ENCODE measurements around the gene ZSCAN9. TPM values are rescaled to one million over a fixed set of nuclear protein-coding genes. Genes with fewer than 3 reads are reported as not detected.
A peak's percentile ranks its signal among the peaks of the same experiment; 100 is the strongest.

Gene ZSCAN9
- total RNA-seq, 4 donors from 2014 or later, result 3.7 to 6.5 (median 4.3) TPM

DNA sequence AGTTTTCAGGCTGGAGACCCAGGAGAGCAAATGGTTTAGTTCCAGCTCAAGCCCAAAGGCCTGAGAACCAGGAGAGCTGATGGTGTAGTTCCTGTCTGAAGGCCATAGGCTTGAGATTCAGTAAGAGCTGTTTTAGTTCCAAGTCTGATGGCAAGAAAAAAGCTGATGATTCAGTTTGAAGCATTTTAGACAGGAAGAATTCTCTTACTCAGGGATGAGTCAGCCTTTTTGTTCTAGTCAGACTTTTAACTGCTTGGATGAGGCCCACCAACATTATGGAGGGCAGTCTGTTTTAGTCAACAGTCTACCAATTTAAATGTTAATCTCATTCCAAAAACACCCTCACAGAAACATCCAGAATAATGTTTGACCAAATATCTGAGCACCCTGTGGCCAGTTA lies 44.4 kb downstream of the ZSCAN9 start:
- in situ Hi-C loops (cut with MboI; ENCODE audit: low sequenced_read_pairs in 4 of 4), result loop anchor here in 3 of 4 donors (10.0 to 25.0 kb wide), 3 partner anchors 85 to 135 kb away; partner anchors contain the start of gene ZKSCAN8 (in 1 of the 3)
- no peak overlapping the region for H3K27ac ChIP-seq

DNA sequence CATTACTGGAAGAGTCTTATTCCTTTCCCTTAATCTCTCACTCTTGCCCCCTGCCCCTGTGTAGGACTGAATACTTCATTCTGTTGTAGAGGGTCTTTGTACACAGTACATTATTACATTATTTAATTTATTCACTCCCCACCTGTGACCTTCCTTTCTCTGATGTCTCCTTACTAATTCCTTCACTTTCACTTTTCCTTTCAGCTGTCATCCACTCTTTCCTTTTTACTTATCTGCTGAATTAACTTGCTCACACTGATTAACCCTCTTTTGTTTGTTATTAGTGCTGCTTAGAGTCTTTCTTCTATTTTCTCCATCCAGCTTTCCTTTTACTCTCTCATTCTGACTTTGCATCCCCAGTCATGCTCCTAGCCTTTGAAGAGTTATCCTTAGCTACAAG lies 49.8 kb downstream of the ZSCAN9 start:
- Histone ChIP-seq H3K9me3 (no peaks in the 10 kb centered on the region), H3K4me1 (peaks cover 0 to under 1% of the 10 kb centered on the region in 2 donors), H3K4me3 (no peak overlapping the region), H3K27me3 (no peaks in the 10 kb centered on the region), H3K36me3 (peaks cover 2 to 63% of the 10 kb centered on the region in 2 donors), H3K27ac (no peak overlapping the region)
- intact Hi-C loops (cut with DNase I; ENCODE audit: low total_unique reads) (no loop called here), in situ Hi-C loops (cut with MboI; ENCODE audit: low sequenced_read_pairs in 4 of 4) (loop anchor here in 1 of 4 donors (25.0 kb wide), 1 partner anchor 138 kb away; the partner anchor contains the start of gene ZKSCAN8)
- ATAC-seq (no peak), DNase-seq (no peak)
- TF ChIP-seq POLR2A (IDR thresholded peaks at IDR 0.05), result no peak
- TF ChIP-seq, protein P1, sequence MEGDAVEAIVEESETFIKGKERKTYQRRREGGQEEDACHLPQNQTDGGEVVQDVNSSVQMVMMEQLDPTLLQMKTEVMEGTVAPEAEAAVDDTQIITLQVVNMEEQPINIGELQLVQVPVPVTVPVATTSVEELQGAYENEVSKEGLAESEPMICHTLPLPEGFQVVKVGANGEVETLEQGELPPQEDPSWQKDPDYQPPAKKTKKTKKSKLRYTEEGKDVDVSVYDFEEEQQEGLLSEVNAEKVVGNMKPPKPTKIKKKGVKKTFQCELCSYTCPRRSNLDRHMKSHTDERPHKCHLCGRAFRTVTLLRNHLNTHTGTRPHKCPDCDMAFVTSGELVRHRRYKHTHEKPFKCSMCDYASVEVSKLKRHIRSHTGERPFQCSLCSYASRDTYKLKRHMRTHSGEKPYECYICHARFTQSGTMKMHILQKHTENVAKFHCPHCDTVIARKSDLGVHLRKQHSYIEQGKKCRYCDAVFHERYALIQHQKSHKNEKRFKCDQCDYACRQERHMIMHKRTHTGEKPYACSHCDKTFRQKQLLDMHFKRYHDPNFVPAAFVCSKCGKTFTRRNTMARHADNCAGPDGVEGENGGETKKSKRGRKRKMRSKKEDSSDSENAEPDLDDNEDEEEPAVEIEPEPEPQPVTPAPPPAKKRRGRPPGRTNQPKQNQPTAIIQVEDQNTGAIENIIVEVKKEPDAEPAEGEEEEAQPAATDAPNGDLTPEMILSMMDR (IDR thresholded peaks at IDR 0.05 in 4 of 5, conservative IDR thresholded peaks at IDR 0.05 in 1 of 5), result no peak

More for the DNA sequence above, 44.4 kb downstream of the ZSCAN9 start:
- Histone ChIP-seq H3K27me3 (no peaks in the 10 kb centered on the region), H3K36me3 (peaks cover 2 to 30% of the 10 kb centered on the region in 2 donors), H3K4me3 (no peak overlapping the region), H3K4me1 (peaks cover 15 to 27% of the 10 kb centered on the region in 2 donors), H3K9me3 (no peaks in the 10 kb centered on the region)
- TF ChIP-seq, protein P1 (IDR thresholded peaks at IDR 0.05 in 4 of 5, conservative IDR thresholded peaks at IDR 0.05 in 1 of 5), result no peak
- TF ChIP-seq POLR2A (IDR thresholded peaks at IDR 0.05), result no peak
- no peak for DNase-seq
- intact Hi-C loops (cut with DNase I; ENCODE audit: low total_unique reads), result loop anchor here (5.0 kb wide), 3 partner anchors 68 to 792 kb away; partner anchors contain the start of genes ZKSCAN8 and ZSCAN31
- ATAC-seq, result no peak

DNA sequence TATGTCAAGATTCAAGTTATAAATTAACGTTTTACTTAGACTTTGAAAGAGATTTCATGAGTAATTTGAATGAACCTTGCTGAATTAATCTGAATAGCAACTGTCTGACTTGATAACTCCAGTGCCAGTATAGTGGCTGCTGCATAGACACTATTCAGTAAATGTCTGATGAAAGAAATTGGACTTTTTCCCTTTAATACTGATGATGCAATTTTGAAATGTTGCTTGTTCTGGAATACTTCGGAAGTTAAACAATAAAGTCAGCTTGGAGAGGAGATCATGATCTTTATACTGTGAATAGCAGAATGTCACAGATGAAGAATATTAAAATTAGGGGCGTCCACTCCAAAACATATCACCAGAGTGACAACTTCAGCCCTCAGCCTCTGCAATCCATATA lies 52.7 kb downstream of the ZSCAN9 start:
- ATAC-seq (no peak), DNase-seq (no peak)
- no peak overlapping the region for H3K4me3 ChIP-seq
- no peak overlapping the region for H3K27ac ChIP-seq
- no peaks in the 10 kb centered on the region for H3K9me3 ChIP-seq
- H3K4me1 ChIP-seq, result peaks cover 9 to 12% of the 10 kb centered on the region in 2 donors
- H3K27me3 ChIP-seq, result no peaks in the 10 kb centered on the region
- in situ Hi-C loops (cut with MboI; ENCODE audit: low sequenced_read_pairs in 4 of 4), result no loop called here
- peaks cover 2 to 51% of the 10 kb centered on the region in 2 donors for H3K36me3 ChIP-seq
- TF ChIP-seq, protein P1 (IDR thresholded peaks at IDR 0.05 in 4 of 5, conservative IDR thresholded peaks at IDR 0.05 in 1 of 5), result no peak
- TF ChIP-seq POLR2A (IDR thresholded peaks at IDR 0.05), result no peak
- intact Hi-C loops (cut with DNase I; ENCODE audit: low total_unique reads), result no loop called here

DNA sequence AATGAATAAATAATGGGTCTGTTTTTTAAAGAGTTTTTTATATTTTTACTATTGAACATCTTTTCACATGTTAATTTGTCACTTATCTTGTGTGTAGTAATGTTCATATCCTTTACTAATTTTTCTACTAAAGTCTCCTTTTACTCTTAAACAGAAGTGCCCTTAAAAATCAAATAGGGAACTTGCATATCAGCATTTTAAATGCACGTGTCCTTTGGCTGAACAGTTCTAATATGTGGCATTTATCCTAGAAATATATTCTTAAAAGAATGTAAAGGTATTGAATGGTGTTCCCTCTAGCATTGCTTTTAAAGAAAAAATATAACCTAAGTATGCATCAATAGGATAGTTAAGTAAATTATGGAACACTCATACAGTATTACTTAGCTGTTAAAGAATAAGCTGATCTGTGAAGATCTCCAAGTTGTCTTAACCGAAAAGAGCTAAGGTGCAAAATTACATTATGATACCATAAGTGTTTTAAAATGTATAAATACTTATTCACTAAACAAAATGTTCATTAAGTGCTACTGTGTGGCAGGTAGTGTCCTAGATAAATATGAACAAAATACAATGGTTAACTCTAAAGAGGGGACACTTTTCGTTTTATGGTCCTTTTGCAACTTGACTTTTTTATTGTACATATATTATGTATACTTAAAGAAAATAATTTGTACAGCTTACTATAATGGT lies 55.7 kb downstream of the ZSCAN9 start:
- H3K27ac ChIP-seq, result peak overlapping the region in 1 of 4 donors; percentile 47
- H3K4me3 ChIP-seq, result peak overlapping the region; percentile 60 to 83 (median 73)
- ATAC-seq (no peak), DNase-seq (no peak)
- in situ Hi-C loops (cut with MboI; ENCODE audit: low sequenced_read_pairs in 4 of 4) (no loop called here), intact Hi-C loops (cut with DNase I; ENCODE audit: low total_unique reads) (loop anchor here (5.0 kb wide), 1 partner anchor 57 kb away; the partner anchor contains the start of gene ZSCAN31)
- peaks cover 0 to 41% of the 10 kb centered on the region in 2 donors for H3K36me3 ChIP-seq
- no peaks in the 10 kb centered on the region for H3K27me3 ChIP-seq
- TF ChIP-seq, protein P1 (IDR thresholded peaks at IDR 0.05 in 4 of 5, conservative IDR thresholded peaks at IDR 0.05 in 1 of 5), result no peak
- H3K9me3 ChIP-seq, result no peaks in the 10 kb centered on the region
- peaks cover 9 to 12% of the 10 kb centered on the region in 2 donors for H3K4me1 ChIP-seq

Data from gastrocnemius medialis (tissue), 4 donors.